ENCODE measurements around the gene NUDCD2. TPM values are rescaled to one million over a fixed set of nuclear protein-coding genes. Genes with fewer than 3 reads are reported as not detected.

The NUDCD2 gene
- total RNA-seq, 1 donor from 2014 or later = 6.6 TPM

DNA sequence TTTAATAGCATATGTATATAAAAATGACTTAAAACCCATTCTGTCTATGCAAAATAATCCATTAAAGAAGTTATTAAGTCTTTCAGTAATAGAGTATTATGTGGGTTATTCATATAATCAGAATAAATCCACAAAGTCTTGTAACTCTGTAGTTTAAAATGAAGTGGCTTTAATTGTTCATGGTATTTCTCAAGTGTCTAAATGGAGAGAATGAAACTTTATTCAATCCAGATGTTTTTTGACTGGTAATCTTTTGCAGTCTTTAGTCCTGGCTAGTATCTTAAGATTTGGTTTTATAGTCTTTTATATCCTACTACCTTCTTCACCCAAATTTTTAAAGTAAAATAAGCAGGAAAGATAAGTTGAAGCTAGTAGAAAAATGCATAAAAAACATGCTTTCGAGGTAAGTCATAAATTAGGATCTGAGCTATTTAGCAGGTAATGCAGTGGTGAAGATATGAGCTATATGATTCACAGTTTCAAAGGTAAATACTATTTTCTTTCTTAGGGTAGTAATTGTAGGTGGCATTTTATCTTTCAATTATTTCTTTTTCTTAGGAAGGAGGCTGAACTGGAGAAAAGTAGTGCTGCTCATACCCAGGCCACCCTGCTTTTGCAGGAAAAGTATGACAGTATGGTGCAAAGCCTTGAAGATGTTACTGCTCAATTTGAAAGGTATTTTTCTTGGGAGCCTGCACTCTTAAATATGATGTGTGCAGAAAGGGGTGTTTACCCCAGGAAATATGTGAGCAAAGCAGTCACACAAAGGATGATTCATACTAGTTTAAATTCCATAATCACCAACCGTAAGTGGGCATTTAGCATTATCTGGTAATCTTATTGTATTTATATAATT is 18.5 kb upstream of the NUDCD2 start:
- DNase-seq (ENCODE audit: low read depth) (peak; percentile 72), FAIRE-seq (no peak)
- Histone ChIP-seq H3K27me3 (ENCODE audit: control insufficient read depth, insufficient read depth, low read length) (no peaks in the 10 kb centered on the region), H3K36me3 (ENCODE audit: control insufficient read depth, insufficient read depth, low read length) (no peaks in the 10 kb centered on the region), H3K4me3 (ENCODE audit: low read depth, low read length) (no peak overlapping the region)
- TF ChIP-seq, protein P1, sequence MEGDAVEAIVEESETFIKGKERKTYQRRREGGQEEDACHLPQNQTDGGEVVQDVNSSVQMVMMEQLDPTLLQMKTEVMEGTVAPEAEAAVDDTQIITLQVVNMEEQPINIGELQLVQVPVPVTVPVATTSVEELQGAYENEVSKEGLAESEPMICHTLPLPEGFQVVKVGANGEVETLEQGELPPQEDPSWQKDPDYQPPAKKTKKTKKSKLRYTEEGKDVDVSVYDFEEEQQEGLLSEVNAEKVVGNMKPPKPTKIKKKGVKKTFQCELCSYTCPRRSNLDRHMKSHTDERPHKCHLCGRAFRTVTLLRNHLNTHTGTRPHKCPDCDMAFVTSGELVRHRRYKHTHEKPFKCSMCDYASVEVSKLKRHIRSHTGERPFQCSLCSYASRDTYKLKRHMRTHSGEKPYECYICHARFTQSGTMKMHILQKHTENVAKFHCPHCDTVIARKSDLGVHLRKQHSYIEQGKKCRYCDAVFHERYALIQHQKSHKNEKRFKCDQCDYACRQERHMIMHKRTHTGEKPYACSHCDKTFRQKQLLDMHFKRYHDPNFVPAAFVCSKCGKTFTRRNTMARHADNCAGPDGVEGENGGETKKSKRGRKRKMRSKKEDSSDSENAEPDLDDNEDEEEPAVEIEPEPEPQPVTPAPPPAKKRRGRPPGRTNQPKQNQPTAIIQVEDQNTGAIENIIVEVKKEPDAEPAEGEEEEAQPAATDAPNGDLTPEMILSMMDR (IDR thresholded peaks at IDR 0.05; ENCODE audit: insufficient read depth, low read length, severe bottlenecking) = no peak

DNA sequence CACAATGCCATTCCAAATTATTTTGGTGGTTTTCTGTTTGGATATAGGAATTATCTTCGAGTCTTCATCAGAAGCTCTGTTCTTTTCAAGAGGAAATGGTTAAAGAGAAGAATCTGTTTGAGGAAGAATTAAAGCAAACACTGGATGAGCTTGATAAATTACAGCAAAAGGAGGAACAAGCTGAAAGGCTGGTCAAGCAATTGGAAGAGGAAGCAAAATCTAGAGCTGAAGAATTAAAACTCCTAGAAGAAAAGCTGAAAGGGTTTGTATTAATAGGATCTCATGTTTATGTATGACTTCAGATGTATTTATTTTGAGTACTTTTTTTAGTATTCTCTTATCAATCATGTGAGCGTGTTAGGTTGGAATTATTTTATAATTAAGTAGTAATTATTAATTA is 15.5 kb upstream of the NUDCD2 start:
- Histone ChIP-seq H3K27me3 (ENCODE audit: control insufficient read depth, insufficient read depth, low read length) (no peaks in the 10 kb centered on the region), H3K36me3 (ENCODE audit: control insufficient read depth, insufficient read depth, low read length) (no peaks in the 10 kb centered on the region), H3K4me3 (ENCODE audit: low read depth, low read length) (no peak overlapping the region)
- FAIRE-seq (no peak), DNase-seq (ENCODE audit: low read depth) (no peak)
- TF ChIP-seq, protein P1 (IDR thresholded peaks at IDR 0.05; ENCODE audit: insufficient read depth, low read length, severe bottlenecking) = no peak

DNA sequence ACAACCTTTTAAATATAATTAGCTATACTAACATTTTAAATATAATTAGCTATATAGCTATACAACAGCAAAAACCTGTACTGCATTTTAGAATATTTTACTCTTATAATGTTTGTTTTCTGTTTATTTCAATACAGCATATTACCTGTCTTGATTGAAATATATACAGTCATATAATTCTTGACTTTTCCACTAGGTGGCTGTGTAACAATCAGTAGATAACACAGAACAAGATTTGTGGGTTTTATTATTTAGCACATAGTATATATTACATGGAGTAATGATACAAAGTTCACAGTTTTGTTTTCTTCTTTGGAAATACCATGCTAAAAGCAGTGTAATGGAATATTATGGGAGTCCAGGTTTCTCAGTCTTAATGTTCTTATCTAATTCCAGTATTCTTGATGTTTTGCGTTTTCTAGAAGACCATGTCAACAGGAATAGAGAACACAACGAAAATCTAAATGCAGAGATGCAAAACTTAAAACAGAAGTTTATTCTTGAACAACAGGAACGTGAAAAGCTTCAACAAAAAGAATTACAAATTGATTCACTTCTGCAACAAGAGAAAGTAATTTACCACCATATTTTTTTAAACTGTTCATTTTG is 13.8 kb upstream of the NUDCD2 start:
- Histone ChIP-seq H3K4me3 (ENCODE audit: low read depth, low read length) (no peak overlapping the region), H3K36me3 (ENCODE audit: control insufficient read depth, insufficient read depth, low read length) (no peaks in the 10 kb centered on the region), H3K27me3 (ENCODE audit: control insufficient read depth, insufficient read depth, low read length) (no peaks in the 10 kb centered on the region)
- TF ChIP-seq, protein P1 (IDR thresholded peaks at IDR 0.05; ENCODE audit: insufficient read depth, low read length, severe bottlenecking) = no peak
- peak; percentile 55 for DNase-seq (ENCODE audit: low read depth)
- no peak for FAIRE-seq

DNA sequence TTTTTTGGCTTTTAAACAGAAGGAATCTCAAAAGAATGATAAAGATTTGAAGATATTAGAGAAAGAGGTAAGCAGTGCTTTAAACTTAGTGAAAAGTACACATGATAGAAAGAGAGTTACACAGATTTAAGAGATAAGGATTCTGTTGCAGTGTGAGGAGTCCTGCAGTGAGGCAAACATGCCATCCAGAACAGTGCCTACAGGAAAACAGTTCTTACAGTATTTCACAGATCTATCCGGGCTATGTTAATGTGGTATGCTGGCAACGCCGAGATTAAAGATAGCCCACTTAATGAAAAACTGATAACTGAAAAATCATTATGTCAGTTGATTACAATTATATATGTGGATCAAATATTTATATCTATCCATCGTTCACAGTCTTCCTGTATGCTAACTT is 7.8 kb upstream of the NUDCD2 start:
- no peak for FAIRE-seq
- TF ChIP-seq, protein P1 (IDR thresholded peaks at IDR 0.05; ENCODE audit: insufficient read depth, low read length, severe bottlenecking) = no peak
- H3K36me3 ChIP-seq (ENCODE audit: control insufficient read depth, insufficient read depth, low read length) = no peaks in the 10 kb centered on the region

DNA sequence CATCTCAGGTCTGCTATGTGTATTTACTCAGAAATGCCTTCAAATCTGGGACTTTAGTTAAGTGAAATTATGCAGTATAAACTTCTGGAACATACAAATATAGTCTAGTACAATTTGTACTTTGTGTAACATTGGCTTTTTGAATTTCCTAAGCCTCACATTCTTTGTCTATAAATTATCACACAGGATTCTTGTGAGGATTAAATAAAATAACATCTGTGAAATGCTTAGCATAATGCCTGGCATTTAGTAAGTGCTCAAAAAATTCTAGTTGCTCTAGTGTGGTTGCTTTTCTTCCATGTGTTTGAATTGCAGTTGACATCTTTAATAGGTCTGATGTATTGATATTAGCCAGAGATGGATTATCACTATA is 3.1 kb upstream of the NUDCD2 start:
- DNase-seq (ENCODE audit: low read depth) = no peak
- Histone ChIP-seq H3K4me3 (ENCODE audit: low read depth, low read length) (no peak overlapping the region), H3K27me3 (ENCODE audit: control insufficient read depth, insufficient read depth, low read length) (no peaks in the 10 kb centered on the region), H3K36me3 (ENCODE audit: control insufficient read depth, insufficient read depth, low read length) (no peaks in the 10 kb centered on the region)
- TF ChIP-seq, protein P1 (IDR thresholded peaks at IDR 0.05; ENCODE audit: insufficient read depth, low read length, severe bottlenecking) = no peak
- FAIRE-seq = no peak

More for the DNA sequence above, 7.8 kb upstream of the NUDCD2 start:
- Histone ChIP-seq H3K27me3 (ENCODE audit: control insufficient read depth, insufficient read depth, low read length) (no peaks in the 10 kb centered on the region), H3K4me3 (ENCODE audit: low read depth, low read length) (no peak overlapping the region)
- no peak for DNase-seq (ENCODE audit: low read depth)
